GM12865 (cell line): ENCODE measurements around the gene KISS1R.
A peak's percentile ranks its signal among the peaks of the same experiment; 100 is the strongest.

ENCODE experiments used
- DNase-seq: peaks from one replicate; pipeline ENCODE4 v3.0.0; 2010; ENCODE audit warnings: low read depth
- H3K4me3 ChIP-seq: 2 replicates; pipeline ENCODE4 v1.5.1; 2011; ENCODE audit warnings: mild to moderate bottlenecking, low read depth, low read length, control low read depth
- TF ChIP-seq, protein P1 (sequence below): IDR thresholded peaks from 2 replicates; pipeline ENCODE4 v1.5.1; 2011; ENCODE audit warnings: low read length, control low read depth, low read depth, inconsistent platforms; ENCODE audit not compliant: insufficient read depth; ENCODE audit errors: missing control alignments

The KISS1R gene

GRCh38 chr19:931860-932647 is 14.9 kb downstream of the KISS1R start:
- DNase-seq = no peak
- TF ChIP-seq, protein P1, sequence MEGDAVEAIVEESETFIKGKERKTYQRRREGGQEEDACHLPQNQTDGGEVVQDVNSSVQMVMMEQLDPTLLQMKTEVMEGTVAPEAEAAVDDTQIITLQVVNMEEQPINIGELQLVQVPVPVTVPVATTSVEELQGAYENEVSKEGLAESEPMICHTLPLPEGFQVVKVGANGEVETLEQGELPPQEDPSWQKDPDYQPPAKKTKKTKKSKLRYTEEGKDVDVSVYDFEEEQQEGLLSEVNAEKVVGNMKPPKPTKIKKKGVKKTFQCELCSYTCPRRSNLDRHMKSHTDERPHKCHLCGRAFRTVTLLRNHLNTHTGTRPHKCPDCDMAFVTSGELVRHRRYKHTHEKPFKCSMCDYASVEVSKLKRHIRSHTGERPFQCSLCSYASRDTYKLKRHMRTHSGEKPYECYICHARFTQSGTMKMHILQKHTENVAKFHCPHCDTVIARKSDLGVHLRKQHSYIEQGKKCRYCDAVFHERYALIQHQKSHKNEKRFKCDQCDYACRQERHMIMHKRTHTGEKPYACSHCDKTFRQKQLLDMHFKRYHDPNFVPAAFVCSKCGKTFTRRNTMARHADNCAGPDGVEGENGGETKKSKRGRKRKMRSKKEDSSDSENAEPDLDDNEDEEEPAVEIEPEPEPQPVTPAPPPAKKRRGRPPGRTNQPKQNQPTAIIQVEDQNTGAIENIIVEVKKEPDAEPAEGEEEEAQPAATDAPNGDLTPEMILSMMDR = no peak
- peak overlapping the region; percentile 53 for H3K4me3 ChIP-seq

DNA sequence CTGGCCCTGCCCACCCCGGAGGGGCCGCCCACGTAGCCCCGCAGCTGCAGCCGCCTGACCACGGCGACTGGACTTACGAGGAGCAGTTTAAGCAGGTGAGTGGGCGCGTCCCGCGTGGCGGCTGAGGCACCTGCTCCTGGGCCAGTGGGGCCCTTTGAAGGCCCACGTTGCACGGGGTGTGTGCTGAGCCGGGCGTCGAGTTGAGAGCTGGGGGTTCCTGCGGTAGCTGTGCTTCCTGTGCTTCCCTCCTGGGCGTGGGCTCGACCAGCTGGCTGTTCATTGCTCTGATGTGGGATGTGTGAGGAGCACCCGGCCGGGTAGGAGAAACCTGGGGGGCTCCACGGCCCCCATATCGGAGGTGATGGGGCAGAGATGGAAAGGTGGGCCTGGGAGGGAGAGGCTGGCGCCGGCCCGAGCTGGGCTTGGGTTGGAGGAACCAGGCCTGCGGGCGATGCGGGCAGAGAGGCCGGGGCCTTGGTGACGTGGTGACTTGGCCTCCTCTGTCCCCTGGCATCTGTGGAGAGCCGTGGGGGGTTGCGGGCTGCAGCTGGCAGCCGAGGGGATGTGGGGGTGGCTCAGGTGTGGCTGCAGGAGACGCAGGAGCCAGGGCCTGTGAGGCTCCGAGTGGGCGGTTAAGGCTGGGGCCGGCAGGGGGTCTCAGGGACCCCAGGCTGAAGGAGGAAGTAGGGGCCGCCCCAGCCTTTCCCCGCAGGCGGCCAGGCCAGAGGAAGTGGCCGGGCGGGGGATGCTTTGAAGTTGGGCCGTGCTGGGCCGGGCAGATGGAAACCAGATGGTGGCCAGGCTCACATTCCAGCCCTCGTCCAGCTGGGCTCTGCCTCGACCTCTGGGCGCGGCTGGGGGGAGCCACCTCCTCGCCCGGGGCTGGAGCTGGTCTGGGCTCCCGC is 15.8 kb downstream of the KISS1R start:
- H3K4me3 ChIP-seq = peak overlapping the region; percentile 53
- DNase-seq = peak; percentile 58
- TF ChIP-seq, protein P1 = no peak

DNA sequence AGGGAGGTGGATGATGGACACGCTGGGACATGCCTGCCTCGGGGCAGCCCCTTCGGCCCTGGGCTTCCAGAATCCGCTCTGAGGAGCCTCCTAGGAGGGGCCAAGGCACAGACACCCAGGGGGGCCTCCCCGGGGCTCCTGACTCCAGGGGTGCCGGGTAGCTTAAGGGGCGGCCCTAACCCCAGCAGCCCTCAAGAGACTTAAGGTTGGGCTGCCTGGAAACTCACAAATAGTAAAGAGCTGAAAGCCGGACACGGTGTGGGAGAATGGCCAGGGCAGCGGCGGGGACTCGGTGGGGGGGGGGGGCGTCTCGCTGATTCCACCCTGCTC is 16.4 kb downstream of the KISS1R start:
- TF ChIP-seq, protein P1 = no peak
- DNase-seq = no peak
- H3K4me3 ChIP-seq = peak overlapping the region; percentile 53

- H3K4me3 ChIP-seq = no peak overlapping the region
- TF ChIP-seq, protein P1 = no peak
- no peak for DNase-seq
Observed at GRCh38 chr19:934197-934840, 17.2 kb downstream of the KISS1R start.

DNA sequence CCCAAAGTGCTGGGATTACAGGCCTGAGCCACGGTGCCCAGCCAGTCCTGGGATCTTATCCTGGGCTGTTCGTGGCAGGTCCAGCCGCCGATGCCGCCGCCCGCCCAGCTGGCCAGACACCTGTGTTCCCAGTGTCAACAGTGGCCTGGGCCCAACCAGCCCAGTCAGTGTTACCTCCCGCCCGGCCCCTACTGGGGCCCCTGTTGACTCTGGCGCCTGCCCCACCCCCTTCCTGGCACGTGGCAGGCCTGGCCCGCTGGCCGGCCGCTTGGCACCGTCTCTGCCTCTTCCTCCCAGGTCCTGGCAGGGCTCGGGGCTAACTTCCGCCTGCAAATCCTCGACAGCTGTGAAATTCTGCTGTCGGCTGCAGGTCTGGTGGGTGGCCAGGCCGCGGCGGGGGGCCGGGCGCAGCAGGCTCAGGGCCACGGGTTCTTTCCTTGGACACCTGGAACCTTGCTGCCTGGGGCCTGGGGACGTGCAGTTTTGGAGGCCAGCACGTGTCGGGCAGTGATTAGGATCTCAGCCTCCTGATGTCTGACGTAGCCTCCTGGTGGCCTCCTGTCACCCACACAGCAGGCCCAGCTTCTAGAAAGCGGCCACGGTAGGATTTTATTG is 17.8 kb downstream of the KISS1R start:
- no peak for DNase-seq
- TF ChIP-seq, protein P1 = no peak
- no peak overlapping the region for H3K4me3 ChIP-seq

DNA sequence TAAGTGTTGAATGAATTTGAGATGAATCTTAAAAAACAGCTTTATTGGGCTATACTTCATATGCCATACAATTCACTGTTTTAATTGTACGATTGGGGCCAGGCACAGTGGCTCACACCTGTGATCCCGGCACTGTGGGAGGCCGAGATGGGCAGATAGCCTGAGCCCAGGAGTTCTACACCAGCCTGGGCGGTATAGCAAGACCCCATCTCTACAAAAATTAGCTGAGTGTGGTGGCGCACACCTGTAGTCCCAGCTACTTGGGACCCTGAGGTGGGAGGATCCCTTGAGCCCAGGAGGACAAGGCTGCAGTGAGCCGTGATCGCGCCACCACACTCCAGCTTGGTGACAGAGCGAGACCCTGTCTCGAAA is 19.0 kb downstream of the KISS1R start:
- DNase-seq = no peak
- H3K4me3 ChIP-seq = no peak overlapping the region
- TF ChIP-seq, protein P1 = no peak
